NCI-H226 (cell line): ENCODE measurements around the gene PNPLA5.
A peak's percentile ranks its signal among the peaks of the same experiment; 100 is the strongest.
"Not testable (repeated sequence)": the region's sequence is repeated elsewhere in the genome, so short reads cannot be mapped to it uniquely, and the experiment has no call there.

Experiments used
- DNase-seq: peaks from one replicate; pipeline ENCODE4 v3.0.0-alpha.2; 2015

Gene PNPLA5, protein sequence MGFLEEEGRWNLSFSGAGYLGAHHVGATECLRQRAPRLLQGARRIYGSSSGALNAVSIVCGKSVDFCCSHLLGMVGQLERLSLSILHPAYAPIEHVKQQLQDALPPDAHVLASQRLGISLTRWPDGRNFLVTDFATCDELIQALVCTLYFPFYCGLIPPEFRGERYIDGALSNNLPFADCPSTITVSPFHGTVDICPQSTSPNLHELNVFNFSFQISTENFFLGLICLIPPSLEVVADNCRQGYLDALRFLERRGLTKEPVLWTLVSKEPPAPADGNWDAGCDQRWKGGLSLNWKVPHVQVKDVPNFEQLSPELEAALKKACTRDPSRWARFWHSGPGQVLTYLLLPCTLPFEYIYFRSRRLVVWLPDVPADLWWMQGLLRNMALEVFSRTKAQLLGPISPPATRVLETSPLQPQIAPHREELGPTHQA

DNA sequence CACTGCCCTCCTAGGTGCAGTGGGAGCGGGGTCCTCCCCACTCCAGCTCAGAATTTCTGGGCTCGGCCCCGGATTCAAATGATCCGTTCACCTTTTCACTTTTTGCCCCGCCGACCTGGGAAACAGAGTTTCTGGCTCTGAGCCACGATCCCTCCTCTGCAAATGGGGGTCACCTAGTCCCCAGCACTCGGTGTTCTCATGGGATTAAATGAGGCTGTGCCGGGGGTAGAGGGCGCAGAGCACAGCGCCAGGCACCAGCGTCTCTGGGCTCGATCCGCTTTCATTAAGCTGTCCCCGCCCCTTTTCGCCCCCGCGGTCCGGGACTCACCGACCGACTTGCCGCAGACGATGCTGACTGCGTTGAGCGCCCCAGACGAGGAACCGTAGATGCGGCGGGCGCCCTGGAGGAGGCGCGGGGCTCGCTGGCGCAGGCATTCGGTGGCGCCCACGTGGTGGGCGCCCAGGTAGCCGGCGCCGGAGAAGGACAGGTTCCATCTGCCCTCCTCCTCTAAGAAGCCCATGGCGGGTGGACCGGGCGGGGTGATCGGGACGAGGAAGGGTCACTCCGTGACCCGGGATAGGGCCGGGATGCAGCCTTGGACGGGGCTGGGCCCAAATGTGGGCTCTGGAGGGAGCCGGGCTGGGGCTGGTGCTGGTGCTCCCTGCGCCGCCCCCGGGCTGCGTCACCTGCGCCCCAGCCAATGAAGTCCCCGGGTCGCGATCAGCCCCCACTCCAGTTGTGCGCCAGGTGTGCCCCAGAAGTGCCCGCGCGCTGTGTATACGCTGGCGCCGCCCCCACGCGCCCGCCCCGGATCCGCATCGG lies at the start of gene PNPLA5:
Gene PNPLA5 (minus strand): TSS at position 654 of the 823 bp plus-strand sequence. CDS start 133 bp downstream, at position 521.
- DNase-seq: no peak

DNA sequence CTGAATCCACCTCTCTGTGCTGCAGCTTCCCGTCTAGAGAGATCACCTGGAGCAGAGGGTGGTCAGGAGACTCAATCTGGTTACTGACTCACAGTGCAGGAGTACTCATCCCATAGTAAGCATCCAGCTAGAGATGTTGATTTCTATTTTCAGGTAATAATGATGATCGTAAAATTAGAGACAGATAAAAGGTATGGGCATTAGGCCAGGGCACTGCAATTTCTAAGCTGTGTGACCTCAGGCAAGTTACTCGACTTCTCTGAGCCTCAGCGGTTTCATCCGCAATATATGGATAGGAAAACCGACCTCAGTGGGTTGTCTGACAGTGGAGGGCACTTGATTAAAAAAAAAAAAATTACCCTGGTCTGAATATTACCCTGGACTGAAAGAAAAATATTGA lies 49.6 kb upstream of the PNPLA5 start:
- DNase-seq: no peak

DNA sequence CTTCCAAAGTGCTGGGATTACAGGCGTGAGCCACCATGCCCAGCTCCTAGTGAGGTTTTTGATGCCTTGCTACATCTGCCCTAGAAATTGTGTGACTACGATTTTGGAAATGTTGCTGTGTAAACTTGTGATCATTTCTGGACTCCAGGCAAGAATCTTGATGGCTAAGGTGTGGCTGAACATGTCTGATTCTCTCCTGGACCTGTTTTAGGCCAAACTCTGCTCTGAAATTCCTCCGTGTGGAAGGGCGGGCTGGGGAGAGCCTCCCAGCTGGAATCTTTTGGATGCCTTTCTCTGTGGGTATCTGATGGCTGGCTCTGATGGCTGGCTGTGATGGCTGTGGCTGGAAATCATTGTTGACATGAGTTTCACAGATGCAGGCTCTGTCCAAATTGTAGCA lies 40.0 kb upstream of the PNPLA5 start:
- no peak for DNase-seq

DNA sequence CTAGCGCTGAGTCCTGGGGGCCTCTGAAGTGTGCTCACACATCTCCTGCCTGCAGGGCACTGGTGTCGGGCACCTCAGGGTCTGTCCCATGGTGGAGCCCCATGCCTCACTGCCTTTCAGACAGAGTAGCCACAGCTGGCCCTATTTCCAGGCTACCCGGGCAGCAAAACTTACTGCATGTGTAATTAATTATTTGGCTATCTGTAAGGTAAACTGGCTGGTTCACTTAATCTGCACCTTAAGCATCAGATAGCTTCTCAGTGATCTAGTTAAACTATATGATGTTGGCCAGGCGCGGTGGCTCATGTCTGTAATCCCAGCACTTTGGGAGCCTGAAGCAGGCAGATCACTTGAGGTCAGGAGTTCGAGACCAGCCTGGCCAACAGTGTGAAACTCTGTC lies 37.1 kb upstream of the PNPLA5 start:
- DNase-seq: no peak

DNA sequence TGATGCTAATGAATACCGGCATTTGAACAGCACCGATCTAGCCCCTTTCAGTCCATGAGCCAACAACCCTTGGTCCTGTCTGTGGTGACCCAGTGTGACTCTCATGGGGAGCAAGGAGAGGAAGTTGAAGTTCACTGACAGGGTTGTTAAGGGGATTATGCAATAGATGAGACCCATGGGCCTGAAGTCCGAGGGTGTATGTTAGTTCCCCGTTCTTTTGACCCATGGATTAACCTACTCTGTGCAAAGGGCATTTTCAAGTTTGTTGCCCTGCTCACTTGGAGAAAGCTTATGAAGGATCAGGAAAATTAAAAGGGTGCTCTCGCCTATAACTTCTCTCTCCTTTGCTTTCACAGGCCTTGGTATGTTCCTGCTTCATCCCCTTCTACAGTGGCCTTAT lies 36.7 kb upstream of the PNPLA5 start:
- DNase-seq: no peak

DNA sequence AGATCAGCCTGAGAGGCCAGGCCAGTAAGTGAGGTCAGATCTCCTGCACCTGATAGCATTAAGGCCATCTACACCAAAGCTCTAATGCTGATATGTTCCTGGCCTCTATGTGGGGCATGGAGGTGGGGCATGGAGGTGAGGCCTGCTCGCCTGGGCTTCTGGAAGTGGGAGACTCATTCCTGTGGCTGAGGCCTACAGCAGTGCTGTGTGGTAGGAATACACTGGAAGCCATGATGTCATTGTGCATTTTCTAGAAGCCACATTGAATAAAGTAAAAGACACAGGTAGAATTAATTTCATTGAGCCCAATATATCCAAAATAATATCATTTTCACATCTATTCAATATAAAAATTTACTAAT lies 34.5 kb upstream of the PNPLA5 start:
- DNase-seq: no peak

DNA sequence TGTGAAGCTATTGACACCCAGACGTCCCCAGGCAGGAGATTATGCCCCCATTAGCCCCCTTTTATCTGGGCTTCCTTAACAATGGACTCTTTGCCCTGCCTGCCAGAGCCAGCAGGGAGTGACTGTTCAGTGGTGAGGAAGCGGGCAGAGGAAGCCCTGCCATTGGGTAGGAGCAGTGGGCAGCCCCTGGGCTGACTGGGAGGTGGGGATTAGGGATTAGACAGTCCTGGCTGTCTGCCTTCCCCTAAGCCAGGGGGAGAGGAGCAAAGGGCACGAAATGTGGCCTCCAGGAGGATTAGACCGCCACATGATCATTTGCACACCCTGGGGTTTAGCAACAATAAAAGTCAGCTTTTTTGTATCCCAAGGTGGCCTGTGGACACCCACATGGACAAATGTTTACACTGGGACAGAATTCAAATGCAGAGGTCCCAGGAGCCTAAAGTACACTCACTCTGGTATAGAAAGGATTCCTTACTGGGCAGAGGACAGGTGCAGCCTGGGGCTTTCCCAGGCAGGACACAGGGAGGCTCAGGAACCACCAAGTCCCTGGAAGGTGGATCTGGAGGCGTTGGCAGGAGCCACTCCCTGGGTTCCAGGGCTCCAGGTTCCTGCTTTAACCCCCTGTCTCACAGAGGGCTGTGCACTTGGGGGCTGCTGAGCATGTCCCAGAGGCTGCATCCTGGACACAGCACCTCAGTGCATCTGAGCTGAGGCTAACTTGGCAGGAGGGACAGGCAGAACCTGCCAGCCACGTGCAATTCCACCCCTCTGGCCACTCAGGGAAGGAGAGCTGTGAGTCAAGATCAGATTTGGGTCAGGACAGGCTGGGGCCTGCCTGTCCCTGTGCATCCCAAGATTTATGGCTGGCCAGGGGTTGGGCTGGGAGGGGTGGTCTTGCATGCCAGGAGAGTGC lies 33.9 kb upstream of the PNPLA5 start:
- no peak for DNase-seq

DNA sequence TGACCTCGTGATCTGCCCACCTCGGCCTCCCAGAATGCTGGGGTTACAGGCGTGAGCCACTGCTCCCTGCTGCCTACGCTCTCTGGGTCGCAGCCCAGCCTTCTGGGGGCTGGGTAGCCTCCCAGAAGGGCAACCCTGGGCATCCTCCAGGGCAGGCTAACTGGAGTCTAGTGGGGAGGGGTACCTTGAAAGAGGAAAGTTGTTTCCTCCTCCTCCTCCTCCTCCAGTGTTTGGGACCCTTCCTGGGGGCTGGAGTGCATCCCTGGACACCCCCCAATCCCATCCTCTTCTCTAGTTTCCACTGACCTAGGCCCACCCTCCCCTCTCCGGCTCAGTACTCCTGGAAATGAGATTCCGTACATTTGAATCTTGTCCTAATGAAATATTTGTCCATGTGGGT lies 33.1 kb upstream of the PNPLA5 start:
- DNase-seq: no peak

DNA sequence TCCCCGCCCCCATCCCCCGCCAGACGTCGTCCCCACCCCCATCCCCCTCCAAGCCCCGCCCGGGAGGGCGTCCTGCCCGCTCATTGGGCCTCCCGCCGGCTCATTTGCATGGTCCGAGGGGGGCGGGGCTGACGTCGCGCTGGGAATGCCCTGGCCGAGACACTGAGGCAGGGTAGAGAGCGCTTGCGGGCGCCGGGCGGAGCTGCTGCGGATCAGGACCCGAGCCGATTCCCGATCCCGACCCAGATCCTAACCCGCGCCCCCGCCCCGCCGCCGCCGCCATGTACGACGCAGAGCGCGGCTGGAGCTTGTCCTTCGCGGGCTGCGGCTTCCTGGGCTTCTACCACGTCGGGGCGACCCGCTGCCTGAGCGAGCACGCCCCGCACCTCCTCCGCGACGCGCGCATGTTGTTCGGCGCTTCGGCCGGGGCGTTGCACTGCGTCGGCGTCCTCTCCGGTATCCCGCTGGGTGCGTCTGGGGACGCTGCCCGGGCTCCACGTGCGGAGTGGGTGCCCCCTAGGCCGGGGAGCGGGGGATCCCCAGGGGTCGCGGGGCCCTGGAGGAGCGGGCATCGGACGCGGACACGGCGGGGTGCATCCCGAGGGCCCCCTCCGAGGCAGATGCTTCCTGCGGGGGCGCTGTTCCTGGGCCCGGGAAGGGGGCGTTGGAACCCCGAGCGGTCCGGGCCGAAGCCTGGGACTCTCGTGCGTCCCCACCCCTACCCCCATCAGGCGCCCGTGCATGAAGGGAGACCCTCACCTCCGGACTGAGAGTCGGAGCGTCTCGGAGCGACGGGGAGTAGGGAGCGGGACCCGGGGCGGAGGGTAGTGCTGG lies 32.0 kb upstream of the PNPLA5 start, which contains the start of gene PNPLA3:
Gene PNPLA3 (plus strand): TSS at position 175 of the 834 bp plus-strand sequence. CDS start 107 bp downstream, at position 282.
- DNase-seq: peak; percentile 50

DNA sequence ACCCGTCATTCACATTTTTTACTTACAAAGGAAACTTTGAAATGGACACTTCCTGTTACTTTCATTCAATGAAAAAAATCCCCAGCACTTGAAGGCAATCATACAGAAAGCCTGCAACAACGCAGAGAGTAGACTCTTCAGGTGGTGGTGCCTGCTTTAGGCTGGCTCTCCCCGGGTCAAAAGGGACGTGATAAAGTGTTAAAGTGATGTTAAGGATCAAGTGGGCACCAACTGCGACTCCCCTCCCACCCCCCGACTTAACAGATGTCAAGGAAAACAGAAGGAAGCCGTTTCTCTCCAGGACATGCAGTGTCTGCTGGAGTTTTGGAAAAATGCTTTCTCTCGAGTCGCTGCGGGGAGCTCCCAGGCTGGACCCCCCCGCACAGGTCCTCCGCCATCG lies 31.4 kb upstream of the PNPLA5 start:
- DNase-seq: peak; percentile 14

DNA sequence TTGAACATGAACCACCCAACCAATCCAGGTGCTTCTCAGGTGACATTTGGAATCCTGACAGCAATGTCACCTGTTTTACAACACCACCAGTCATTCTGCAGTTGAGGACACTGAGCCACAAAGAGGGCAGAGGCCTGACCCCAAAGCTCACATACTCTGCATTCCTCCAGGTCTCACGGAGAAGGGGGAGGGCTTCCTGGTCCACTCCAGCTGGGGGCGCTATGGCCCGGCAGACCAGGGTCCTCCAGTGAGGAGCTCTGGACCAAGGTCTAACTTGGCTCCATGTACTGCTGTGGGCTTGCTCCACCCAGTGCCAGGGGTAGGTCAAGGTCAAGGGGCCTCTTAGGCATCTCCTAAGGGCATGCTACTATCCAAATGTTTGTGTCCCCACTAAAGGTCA lies 30.3 kb upstream of the PNPLA5 start:
- no peak for DNase-seq

DNA sequence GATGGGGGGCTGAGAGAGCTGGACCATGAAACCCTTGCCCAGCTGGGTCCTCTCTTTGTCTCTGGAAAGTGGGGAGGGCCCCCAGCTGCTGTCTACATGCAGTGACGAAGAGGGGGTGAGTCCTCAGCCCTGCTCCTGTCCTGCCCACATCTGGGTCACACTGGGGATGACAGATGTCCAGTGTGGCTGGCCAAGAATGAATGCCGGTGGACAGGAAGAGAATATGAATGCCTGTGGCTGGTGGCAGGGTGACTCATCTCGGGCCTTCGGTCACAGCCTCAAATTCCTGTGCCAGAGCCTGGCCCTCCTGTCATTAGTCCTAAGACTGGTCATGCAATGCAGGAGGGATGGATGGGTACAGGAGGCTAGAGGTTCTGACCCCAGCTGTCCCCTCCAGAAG lies 29.6 kb upstream of the PNPLA5 start:
- DNase-seq: no peak

DNA sequence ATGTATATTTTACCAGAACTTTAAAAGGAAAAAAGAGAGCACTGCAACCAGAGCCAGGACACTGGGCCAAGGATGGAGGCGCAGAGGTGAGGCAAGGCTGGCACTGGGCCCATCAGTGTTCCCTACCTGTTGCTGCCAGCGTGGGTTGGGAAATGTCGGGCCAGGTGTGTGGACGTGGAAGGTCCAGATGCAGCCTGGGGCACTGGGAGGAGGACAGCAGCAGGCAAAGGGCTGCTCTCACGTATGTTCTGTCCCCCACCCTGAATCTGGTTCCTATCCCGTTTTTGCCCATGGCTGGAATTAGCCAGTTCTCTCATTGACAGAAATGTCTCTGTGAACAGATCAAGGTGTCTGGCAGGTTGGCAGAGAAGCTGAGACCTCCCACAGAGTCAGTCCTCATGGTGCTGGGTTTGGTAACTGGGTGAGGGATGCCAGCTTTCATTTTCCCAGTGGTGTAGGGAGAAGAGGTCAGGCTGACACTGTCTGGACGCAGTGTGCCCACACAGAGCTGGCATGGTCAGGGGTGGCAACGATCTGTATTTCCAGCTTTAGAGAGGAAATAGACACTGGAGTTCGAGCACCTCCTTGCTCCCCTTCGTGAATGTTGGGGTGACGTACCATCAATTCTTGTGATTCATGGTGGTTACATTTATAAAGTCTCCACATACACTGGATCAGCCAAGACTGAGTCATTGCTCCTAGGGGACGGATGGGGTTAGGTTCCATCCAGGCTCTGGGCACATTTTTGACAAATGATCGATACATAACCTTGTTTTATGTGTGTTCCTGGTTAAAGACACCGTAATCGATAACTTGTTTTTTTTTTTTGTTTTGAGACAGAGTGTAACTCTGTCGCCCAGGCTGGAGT lies 27.5 kb upstream of the PNPLA5 start:
- no peak for DNase-seq

DNA sequence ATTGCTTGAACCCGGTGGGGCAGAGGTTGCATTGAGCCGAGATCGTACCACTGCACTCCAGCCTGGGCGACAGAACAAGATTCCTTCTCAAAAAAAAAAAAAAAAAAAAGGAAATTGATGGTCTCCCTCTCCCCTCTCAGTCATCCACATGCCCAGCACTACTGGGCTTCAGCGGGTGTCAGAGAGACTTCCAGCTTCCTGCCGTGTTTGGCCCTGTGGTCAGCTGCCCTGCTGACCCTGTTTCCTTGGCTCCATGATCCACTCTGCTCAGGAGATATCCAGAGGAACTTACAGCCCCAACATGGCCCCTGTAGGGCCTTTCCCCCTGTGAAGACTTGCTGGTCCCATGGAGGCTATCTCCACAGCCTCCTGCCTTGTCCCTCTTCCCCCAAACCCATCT lies 25.7 kb upstream of the PNPLA5 start:
- DNase-seq: no peak

DNA sequence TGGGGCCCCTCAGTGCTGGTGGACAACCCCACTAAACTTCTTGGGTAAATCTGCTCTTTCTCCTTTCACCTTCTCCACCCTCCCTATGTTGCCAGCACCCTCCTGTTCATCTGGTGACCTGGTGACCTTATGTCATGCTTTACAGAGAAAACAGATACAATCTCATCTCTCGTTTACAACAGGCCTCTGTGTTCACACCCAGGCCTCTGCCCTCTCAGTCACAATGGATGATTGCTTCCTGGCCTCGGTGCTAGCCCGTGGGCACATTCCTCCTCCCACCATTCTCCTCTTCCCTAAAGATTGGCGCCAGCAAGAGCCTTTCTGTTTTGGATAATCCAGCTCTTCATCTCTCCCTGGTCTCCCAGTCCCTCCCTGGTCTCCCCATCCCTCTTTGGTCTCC lies 19.5 kb upstream of the PNPLA5 start:
- no peak for DNase-seq

DNA sequence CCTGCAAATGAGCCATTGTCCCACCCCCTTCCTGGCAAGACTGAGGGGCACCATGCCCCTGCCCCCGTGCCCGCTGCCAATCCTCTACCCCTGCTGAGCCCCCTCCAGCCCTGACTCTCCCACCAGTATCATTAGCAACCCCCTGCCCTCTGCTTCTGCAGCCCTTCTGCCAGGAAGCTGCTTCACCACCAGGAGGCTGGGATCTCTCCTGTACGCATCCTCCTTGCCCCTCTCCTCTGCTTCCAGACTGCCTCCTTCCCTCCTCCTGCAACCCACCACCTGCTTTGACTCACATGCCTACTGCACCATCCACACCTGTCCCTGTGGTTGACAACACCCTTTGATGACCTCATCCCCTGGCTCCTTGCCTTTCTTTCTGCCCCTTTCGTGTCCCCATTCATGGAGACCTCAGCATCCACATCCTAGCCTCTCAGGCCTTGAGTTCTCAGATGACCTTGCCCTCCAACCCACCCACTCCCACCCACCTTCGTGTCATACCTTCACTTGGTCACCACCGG lies 18.4 kb upstream of the PNPLA5 start:
- DNase-seq: no peak

DNA sequence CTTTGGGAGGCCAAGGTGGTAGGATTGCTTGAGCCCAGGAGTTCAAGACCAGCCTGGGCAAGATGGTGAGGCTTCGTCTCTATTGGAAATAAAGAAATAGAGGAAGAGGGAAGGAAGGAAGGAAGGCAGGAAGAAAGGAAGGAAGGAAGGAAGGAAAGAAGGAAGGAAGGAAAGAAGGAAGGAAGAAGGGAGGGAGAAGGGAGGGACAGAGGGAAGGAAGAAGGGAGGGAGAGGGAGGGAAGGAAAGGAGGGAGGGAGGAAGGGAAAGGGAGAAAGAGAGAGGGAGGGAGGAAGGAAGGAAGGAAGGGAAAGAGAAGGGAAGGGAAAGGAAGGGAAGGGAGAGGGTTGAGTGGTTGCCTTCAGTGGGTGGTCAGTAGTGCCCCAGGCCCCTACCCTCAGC lies 17.9 kb upstream of the PNPLA5 start:
- no peak for DNase-seq

DNA sequence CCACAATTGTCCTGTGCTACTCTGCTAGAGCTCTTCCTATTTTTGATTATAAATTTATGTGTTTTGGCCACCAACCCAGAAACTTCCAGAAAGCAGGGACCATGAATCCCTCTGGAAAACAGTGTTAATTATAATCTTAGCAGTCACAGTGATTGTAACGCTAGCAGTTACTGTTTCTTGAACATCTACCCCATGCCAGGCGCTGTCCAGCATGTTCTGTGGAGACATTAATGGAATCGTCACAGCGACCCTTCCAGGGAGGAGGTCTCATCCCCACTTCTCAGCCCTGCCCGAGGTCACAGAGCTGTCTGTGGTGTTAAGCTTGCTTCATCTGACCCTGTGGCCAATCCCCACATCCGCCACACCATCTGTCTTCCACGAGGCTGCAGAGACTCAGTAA lies 13.9 kb upstream of the PNPLA5 start:
- no peak for DNase-seq

DNA sequence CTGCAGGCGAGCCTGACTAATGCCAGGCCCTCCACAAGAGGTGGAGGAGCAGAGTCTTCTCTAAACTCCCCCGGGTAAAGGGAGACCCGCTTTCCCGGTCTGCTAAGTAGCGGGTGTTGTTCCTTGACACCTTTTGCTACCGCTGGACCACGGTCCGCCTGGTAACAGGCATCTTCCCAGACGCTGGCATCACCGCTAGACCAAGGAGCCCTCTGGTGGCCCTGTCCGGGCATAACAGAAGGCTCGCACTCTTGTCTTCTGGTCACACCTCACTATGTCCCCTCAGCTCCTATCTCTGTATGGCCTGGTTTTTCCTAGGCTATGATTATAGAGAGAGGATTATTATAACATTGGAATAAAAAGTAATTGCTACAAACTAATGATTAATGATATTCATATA lies 12.6 kb upstream of the PNPLA5 start:
- not testable (repeated sequence) for DNase-seq

DNA sequence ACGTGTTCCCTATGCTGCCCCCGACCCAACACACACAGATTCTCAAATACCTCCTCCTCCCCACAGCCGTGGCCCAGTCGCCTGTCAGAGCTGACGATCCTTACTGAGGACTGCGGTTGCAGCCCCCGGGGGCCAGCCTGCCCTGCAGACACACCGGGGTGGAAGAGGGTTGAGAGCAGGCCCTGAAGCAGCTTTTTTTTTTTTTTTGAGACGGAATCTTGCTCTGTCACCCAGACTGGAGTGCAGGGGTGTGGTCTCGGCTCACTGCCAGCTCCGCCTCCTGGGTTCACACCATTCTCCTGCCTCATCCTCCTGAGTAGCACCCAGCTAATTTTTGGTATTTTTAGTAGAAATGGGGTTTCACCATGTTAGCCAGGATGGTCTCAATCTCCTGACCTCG lies 11.2 kb upstream of the PNPLA5 start:
- DNase-seq: not testable (repeated sequence)
